Measurements from ENCODE around the gene DDX10.

Gene DDX10

GRCh38 chr11:108914211-108914610, 249.3 kb downstream of the DDX10 start:
- no peak for DNase-seq

- DNase-seq = no peak
These were observed 250.1 kb downstream of the DDX10 start for GRCh38 chr11:108914981-108915380.

- no peak for DNase-seq
These were observed 250.8 kb downstream of the DDX10 start for GRCh38 chr11:108915666-108916065.

DNA sequence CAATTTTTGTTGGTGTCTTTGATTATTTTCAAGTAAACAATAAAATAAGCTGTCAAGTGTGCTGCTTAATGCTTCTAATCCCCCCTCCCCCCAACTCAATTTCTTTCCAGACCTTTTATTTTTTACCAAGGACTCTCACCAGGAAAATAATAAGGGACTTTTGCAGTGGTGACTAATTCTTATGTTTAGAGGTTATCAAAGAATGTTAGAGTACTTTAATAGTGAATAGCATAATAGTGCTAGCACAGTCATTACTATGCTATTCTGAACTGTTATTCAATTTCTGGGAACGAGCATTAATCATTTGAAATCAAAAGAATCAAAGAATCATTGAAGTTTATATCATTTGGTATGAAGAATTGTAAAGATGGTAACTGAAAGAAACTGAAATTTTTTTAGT, 251.4 kb downstream of the DDX10 start:
- DNase-seq = no peak

- DNase-seq = no peak
These were observed 252.1 kb downstream of the DDX10 start for GRCh38 chr11:108916935-108917334.

DNA sequence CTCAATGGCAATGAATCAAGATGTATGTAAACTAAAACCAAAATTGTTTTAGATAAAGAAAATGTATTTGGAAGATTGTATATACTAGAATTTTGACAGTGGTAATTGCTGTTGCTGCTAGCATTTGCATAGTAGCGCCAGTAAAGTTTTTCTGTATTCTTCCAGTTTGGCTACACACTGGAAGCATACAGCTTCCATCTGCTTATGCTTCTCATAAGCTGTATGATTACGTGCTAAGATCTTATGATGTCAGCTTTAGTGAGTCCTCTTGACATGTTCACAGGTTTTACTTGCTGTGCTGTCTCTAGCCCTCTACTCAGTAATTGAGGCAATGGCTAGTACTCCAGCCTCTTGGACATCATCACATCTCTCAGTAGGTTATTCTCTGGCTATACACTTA, 256.3 kb downstream of the DDX10 start:
- no peak for DNase-seq

DNA sequence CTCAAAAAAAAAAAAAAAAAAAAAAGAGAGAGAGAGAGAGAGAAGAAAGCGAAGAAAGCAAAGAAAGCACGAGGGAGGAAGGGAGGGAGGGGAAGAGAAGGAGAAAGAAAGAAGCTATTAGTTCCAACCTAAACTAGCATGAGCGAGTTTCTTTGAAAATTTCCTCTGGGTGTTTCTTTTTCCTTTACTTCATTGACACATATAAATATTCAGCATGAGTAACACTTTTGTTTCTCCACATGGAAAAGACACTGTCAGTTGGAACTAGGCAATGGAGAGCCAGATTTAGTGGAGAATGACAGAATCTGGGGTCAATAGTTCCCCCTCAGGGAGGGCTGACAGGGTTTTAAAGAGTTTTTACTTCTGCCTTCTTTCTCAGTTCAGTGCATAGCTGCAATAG, 257.4 kb downstream of the DDX10 start:
- no peak for DNase-seq

- no peak for DNase-seq
These were observed 258.5 kb downstream of the DDX10 start for GRCh38 chr11:108923413-108923812.

GRCh38 chr11:108926171-108926840, 261.4 kb downstream of the DDX10 start:
- no peak for DNase-seq

- no peak for DNase-seq
These were observed 262.1 kb downstream of the DDX10 start for GRCh38 chr11:108926841-108927577.

GRCh38 chr11:108927791-108928545, 263.1 kb downstream of the DDX10 start:
- DNase-seq = no peak

DNA sequence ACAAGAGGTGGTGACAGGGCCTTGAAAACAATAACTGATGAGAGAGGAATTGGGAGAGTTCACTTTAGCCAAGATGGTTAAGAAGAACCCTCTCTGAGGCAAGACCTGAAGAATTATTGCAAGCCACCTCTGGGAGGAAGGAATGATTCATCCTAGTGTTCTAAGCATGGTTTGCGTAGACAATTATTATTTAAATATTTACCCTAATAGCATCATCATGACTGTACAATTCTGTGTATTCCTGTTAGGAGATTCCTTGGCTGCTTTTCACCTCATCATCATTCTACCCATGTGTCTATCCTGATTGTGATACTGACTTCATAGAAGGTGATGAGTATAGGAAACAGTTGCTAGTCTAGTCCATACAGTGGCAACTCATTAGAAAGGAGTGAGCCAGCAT, 264.4 kb downstream of the DDX10 start:
- DNase-seq = no peak

- no peak for DNase-seq
These were observed 266.3 kb downstream of the DDX10 start for GRCh38 chr11:108931168-108931567.

DNA sequence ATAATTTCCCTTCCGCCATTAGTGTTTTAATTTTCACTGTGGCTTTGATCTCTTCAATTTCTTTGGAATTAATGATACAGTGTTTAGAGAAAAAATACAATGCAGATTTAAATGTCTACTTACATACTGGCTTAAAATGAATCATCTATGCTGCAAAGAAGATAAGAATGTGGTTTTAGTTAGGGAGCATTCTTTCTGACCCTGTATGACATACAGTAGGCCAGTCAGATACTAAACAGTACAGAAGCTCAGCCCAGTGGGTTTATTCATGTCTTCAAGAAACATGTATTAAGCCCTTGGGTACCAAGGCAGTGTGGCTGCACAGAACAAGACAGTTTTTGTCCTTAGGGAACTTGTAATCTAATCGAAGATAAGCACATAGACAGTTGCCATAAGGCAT, 268.8 kb downstream of the DDX10 start:
- no peak for DNase-seq

GRCh38 chr11:108934289-108934688, 269.4 kb downstream of the DDX10 start:
- no peak for DNase-seq

- DNase-seq = no peak
These were observed 269.8 kb downstream of the DDX10 start for GRCh38 chr11:108934696-108935095.

GRCh38 chr11:108937746-108938145, 272.9 kb downstream of the DDX10 start:
- no peak for DNase-seq

GRCh38 chr11:108938604-108939003, 273.7 kb downstream of the DDX10 start:
- DNase-seq = no peak

- DNase-seq = no peak
These were observed 274.3 kb downstream of the DDX10 start for GRCh38 chr11:108939135-108939534.

DNA sequence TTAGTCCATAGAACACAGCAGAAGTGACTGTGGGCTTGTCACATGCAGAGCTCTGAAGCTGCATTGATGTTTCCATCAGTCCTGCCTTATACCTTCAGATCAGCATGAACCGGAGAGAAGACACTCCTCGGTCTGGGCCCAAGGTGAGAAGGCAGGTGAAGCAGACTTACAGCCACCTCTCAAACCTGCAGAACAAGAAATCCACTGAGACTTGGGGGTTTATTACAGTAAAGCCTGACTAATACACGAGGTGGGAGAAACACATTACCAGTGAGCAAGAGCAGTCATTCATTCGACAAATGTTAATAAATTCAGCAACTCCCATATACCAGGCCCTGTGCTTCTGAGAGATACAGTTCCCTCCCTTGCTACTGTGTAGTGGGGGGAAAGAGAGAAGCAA, 279.0 kb downstream of the DDX10 start:
- DNase-seq = no peak

DNA sequence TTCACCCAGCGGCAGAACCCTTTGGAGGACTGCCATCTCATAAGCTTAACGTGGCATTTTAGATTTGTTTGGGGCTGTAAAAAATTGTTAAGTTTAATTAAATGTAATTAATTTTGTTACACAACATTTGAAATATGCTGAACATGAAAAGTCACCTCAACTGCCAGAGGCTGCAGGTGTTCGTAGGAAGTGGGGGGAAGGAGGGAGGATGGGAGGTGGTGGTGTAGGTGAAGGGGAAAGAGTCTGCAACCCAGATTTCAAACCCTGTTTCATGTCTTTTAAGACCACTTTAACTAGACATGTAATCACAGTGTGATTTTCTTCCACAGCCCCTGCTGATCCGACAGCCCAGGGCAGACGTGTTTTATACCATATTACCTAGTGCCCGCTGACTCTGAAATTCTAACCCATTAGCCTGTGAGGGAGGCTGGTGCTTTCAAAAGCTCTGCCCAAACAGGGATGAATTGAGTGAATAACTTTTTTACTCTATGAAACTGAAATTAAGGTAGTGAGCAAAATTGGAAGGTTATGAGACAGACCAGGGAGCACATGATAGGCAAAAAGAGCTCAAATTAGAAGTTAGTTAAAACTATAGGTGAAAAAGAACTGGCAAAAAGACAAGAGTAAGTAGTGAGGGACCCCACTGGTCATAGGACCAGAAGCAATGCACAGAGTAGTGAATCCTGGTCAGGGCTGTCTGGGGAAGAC, 279.8 kb downstream of the DDX10 start:
- no peak for DNase-seq

DNA sequence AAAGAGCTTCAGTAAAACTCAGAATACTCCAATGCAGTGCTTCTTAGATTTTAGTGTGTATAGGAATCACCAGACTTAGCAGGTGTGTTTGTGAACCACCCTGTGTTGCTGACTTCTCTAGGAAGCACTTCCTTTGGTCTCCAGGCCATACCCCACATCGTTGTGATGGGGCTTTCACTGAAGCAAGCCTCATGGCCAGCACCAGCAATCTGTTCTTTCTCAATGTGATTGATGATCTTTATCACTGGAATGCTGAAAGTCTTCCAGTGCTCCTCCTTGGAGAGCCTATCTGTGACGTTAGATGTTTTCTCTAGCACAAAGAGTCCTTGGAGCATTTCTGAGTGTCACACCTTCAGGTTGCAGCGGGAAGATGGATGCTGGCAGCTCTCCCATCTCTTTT, 280.5 kb downstream of the DDX10 start:
- DNase-seq = no peak

Data from activated T-cell treated with anti-CD3 and anti-CD28 coated beads, Interleukin-2, amount 50 U/mL, for 1 hour (primary cell).